Testis (tissue), 2 donors: ENCODE data around the gene PRKCA.

Experiments
- POLR2A ChIP-seq: fragments of 450-650 bp; IDR thresholded peaks from one replicate; pipeline ENCODE4 v1.6.1; 2017; ENCODE audit warnings: antibody characterized with exemption, mild to moderate bottlenecking, moderate library complexity
- TF ChIP-seq, protein P1 (sequence below), 3 experiments: fragments of 450-650 bp in 2 of 3; fragments of 200-600 bp in 1 of 3; sonication (generic) in 1 of 3; IDR thresholded peaks; one replicate each; pipeline ENCODE4 v1.5.1; 2016 to 2019; ENCODE audit warnings: antibody characterized with exemption in 3 of 3, mild to moderate bottlenecking in 2 of 3, moderate library complexity in 1 of 3

DNA sequence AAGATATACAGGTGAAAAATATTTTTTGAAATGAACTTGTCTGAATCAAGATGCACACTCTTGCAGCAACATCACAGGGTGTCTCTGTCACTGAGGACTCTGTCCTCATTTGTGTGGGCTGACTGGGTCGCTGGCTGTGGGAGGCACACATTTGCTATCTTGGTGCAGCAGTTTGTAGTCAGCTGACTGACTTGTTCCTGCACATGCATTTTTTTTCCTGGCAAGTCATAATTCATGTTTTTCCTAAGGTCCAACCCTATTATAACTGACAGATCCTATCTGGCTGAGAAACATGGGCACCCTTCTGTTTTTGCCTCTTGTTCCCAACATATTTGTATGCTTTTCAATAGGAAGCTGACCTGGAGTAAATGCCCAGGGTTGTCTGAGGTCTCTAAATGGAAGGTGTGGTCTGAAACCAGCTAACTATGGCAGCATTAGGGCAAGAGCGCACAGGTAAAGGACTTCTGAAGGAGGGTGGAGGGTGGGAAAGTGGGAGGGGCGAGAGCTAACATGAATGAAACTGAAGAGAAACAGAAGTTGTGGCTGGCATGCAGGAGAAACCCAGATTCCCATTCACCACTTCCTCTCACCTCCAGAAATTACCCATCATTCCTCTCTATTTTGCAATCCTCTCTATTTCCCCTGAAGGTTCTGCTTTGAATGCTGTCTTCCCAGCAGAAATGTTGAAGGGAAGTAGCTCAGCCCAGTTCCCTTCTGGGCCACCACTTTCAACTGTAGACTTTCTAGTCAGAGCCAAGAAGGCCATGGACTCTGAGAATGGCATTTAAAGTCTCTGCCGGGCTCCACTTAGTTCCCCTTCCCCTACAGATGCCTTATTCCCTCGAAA is 166.1 kb downstream of the PRKCA start:
- no peak for TF ChIP-seq POLR2A
- TF ChIP-seq, protein P1, sequence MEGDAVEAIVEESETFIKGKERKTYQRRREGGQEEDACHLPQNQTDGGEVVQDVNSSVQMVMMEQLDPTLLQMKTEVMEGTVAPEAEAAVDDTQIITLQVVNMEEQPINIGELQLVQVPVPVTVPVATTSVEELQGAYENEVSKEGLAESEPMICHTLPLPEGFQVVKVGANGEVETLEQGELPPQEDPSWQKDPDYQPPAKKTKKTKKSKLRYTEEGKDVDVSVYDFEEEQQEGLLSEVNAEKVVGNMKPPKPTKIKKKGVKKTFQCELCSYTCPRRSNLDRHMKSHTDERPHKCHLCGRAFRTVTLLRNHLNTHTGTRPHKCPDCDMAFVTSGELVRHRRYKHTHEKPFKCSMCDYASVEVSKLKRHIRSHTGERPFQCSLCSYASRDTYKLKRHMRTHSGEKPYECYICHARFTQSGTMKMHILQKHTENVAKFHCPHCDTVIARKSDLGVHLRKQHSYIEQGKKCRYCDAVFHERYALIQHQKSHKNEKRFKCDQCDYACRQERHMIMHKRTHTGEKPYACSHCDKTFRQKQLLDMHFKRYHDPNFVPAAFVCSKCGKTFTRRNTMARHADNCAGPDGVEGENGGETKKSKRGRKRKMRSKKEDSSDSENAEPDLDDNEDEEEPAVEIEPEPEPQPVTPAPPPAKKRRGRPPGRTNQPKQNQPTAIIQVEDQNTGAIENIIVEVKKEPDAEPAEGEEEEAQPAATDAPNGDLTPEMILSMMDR (IDR thresholded peaks at IDR 0.05) = no peak
